A673 (cell line): ENCODE measurements around the gene KIF26A. TPM values are rescaled to one million over a fixed set of nuclear protein-coding genes. Genes with fewer than 3 reads are reported as not detected.

Experiments
- BruUV-seq: library from RNA; stranded (reverse); fragments of 400-500 nt; replicated peaks from 2 replicates; lab custom pipeline; 2021; lab: Mats Ljungman, UMichigan
- CTCF ChIA-PET: fragments of 300-600 bp; sonication (Branson Sonifier 250); formaldehyde crosslinking; loops from one replicate; lab custom pipeline; 2022; ENCODE audit warnings: antibody characterized with exemption; lab: Charles Lee
- POLR2A ChIA-PET: fragments of 300-600 bp; sonication (Branson Sonifier 250); formaldehyde crosslinking; loops from one replicate; lab custom pipeline; 2022; ENCODE audit warnings: antibody characterized with exemption; ENCODE audit not compliant: low non-redundant PET; lab: Charles Lee
- DNase-seq: peaks from one replicate; pipeline ENCODE4 v3.0.0-alpha.2; 2015; ENCODE audit warnings: low spot score
- H3K27ac ChIP-seq: fragments of 200-600 bp; sonication (generic); 2 replicates; pipeline ENCODE4 v1.5.1; 2016; ENCODE audit warnings: mixed run types, low read depth, mild to moderate bottlenecking, mixed read lengths, antibody characterized with exemption, low read length; ENCODE audit not compliant: poor library complexity, severe bottlenecking
- H3K27me3 ChIP-seq: fragments of 200-600 bp; sonication (generic); replicated peaks from 2 replicates; pipeline ENCODE4 v1.6.1; 2017; ENCODE audit warnings: mixed run types, low read depth, mild to moderate bottlenecking, mixed read lengths, antibody characterized with exemption, low read length; ENCODE audit not compliant: insufficient read depth, poor library complexity
- H3K36me3 ChIP-seq: fragments of 200-600 bp; sonication (generic); 2 replicates; pipeline ENCODE4 v1.6.1; 2016; ENCODE audit warnings: mixed run types, mild to moderate bottlenecking, mixed read lengths, antibody characterized with exemption, low read length; ENCODE audit not compliant: insufficient read depth, poor library complexity, severe bottlenecking
- H3K4me1 ChIP-seq: fragments of 200-600 bp; sonication (generic); 2 replicates; pipeline ENCODE4 v1.6.1; 2017; ENCODE audit warnings: mixed run types, mild to moderate bottlenecking, mixed read lengths, antibody characterized with exemption, low read length; ENCODE audit not compliant: insufficient read depth, poor library complexity, severe bottlenecking
- H3K4me3 ChIP-seq: fragments of 200-600 bp; sonication (generic); 2 replicates; pipeline ENCODE4 v1.5.1; 2016; ENCODE audit warnings: low read depth, mixed run types, mild to moderate bottlenecking, mixed read lengths, low read length; ENCODE audit not compliant: poor library complexity, severe bottlenecking
- H3K9me3 ChIP-seq: fragments of 200-600 bp; sonication (generic); 2 replicates; pipeline ENCODE4 v1.6.1; 2016; ENCODE audit warnings: mixed run types, low read depth, mild to moderate bottlenecking, mixed read lengths, antibody characterized with exemption, low read length; ENCODE audit not compliant: poor library complexity, severe bottlenecking
- CTCF ChIP-seq: fragments of 300-800, 200-600 bp; sonication (generic); conservative IDR thresholded peaks from 2 replicates; pipeline ENCODE4 v1.5.1; 2017; ENCODE audit warnings: low read depth, mild to moderate bottlenecking, antibody characterized with exemption, low read length, moderate library complexity, mixed read lengths
- EZH2 ChIP-seq: fragments of 200-600 bp; sonication (generic); IDR thresholded peaks from 2 replicates; pipeline ENCODE4 v1.6.1; 2017; ENCODE audit warnings: borderline replicate concordance, low read depth, mild to moderate bottlenecking, mixed read lengths, antibody characterized with exemption, low read length; ENCODE audit not compliant: poor library complexity, severe bottlenecking
- intact Hi-C: fragments of 100-400 bp; cut with micrococcal nuclease; formaldehyde crosslinking; loops from one replicate; pipeline ENCODE4 v1.10.0; 2022; ENCODE audit not compliant: unreplicated experiment
- total RNA-seq: library from RNA; stranded (reverse); gene quantifications from 2 replicates; pipeline ENCODE4 v1.2.3, GENCODE V29; 2021

KIF26A gene
- total RNA-seq, 1 experiment from 2014 or later = 11.5 TPM

GRCh38 chr14:104180561-104181165 lies 42.3 kb downstream of the KIF26A start:
- Histone ChIP-seq H3K36me3 (no peaks in the 10 kb centered on the region), H3K9me3 (no peaks in the 10 kb centered on the region), H3K27ac (no peak overlapping the region), H3K4me3 (no peak overlapping the region), H3K27me3 (no peaks in the 10 kb centered on the region), H3K4me1 (no peaks in the 10 kb centered on the region)
- DNase-seq = no peak
- POLR2A ChIA-PET = no interaction called here
- intact Hi-C loops = no loop called here
- TF ChIP-seq EZH2 = no peak
- CTCF ChIA-PET = no interaction called here
- no TSS peak for BruUV-seq

DNA sequence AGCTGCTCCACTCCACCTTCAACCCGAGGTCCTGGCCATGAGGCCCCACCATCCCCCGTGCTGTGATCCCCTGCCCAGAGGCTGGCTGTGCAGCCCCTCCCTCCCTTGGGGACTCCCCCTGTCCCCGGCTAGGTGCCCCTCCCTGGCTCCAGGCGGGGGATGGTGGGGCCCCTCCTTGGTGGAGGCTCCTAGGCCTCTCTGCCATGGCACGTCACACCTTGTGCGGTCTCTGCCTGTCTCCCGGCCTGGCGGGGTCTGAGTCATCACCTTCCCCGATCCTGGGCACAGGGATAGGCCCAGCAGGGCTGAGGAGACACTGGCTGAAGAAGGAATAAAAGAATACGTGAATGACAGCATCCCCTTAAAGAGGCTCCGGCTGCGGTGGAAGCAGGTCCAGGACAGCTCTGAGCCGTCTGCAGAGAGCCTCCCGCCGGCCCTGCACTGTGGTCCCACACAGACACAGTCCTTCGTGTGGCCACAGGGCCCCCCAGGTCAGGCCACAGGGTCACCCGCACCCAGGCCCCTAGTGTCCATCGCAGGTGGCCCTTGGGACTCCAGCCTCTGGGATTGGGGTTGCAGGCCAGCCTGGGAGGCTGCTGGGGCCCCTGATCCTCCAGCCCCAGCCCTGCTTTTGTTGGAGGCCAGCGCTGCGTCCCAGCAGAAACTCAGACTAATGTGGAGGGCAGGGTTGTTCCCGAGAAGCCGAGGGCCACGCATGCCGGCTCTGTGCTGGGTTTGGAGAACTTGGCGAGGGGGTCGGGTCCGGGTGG lies 43.6 kb downstream of the KIF26A start:
- ChIA-PET CTCF (no interaction called here), POLR2A (no interaction called here)
- Histone ChIP-seq H3K27me3 (no peaks in the 10 kb centered on the region), H3K9me3 (no peaks in the 10 kb centered on the region), H3K36me3 (no peaks in the 10 kb centered on the region), H3K4me3 (no peak overlapping the region), H3K4me1 (no peaks in the 10 kb centered on the region), H3K27ac (no peak overlapping the region)
- BruUV-seq = no TSS peak
- no peak for DNase-seq
- TF ChIP-seq CTCF (no peak), EZH2 (no peak)
- intact Hi-C loops = no loop called here

- TF ChIP-seq CTCF = no peak
- no peak for TF ChIP-seq EZH2
- intact Hi-C loops = no loop called here
- Histone ChIP-seq H3K9me3 (no peaks in the 10 kb centered on the region), H3K36me3 (no peaks in the 10 kb centered on the region), H3K4me1 (no peaks in the 10 kb centered on the region), H3K27me3 (no peaks in the 10 kb centered on the region), H3K4me3 (no peak overlapping the region), H3K27ac (no peak overlapping the region)
- no TSS peak for BruUV-seq
- no peak for DNase-seq
- CTCF ChIA-PET = no interaction called here
- POLR2A ChIA-PET = no interaction called here
Observed at GRCh38 chr14:104182857-104183425, 44.6 kb downstream of the KIF26A start.
